WTC11 (cell line): ENCODE data around the gene IFI6. TPM values are rescaled to one million over a fixed set of nuclear protein-coding genes. Genes with fewer than 3 reads are reported as not detected.

Experiments used
- ATAC-seq: fragments of 200-7000 bp; cut with Tn5 transposase; 2 replicates; pipeline ENCODE4 v1.10.0; 2021; ENCODE audit warnings: mild to moderate bottlenecking, moderate library complexity
- CTCF ChIA-PET: fragments of 300-600 bp; sonication (Branson Sonifier 250); formaldehyde crosslinking; loops from one replicate; lab custom pipeline; 2021; ENCODE audit warnings: antibody characterized with exemption; lab: Charles Lee
- POLR2A ChIA-PET: fragments of 350-600 bp; sonication (Branson Sonifier 250); formaldehyde crosslinking; loops from one replicate; lab custom pipeline; 2021; ENCODE audit warnings: antibody characterized with exemption; lab: Charles Lee
- DNase-seq: peaks from one replicate; pipeline ENCODE4 v3.0.0; 2021; ENCODE audit warnings: low spot score
- H3K27ac Mint-ChIP-seq: 2 replicates; pipeline ENCODE4 v1.8.0; 2021; ENCODE audit warnings: mixed read lengths
- H3K27me3 Mint-ChIP-seq: 2 replicates; pipeline ENCODE4 v1.8.0; 2021; ENCODE audit warnings: low read depth, mild to moderate bottlenecking, moderate library complexity, mixed read lengths
- H3K36me3 Mint-ChIP-seq: 2 replicates; pipeline ENCODE4 v1.8.0; 2021; ENCODE audit warnings: mixed read lengths
- H3K4me1 Mint-ChIP-seq: 2 replicates; pipeline ENCODE4 v1.8.0; 2022; ENCODE audit warnings: mixed read lengths
- H3K4me3 Mint-ChIP-seq: 2 replicates; pipeline ENCODE4 v1.8.0; 2021; ENCODE audit warnings: mild to moderate bottlenecking, moderate library complexity, mixed read lengths
- H3K9me3 Mint-ChIP-seq: 2 replicates; pipeline ENCODE4 v1.8.0; 2021; ENCODE audit warnings: mixed read lengths
- CREB1 ChIP-seq: sonication (generic); formaldehyde crosslinking; IDR thresholded peaks from 2 replicates; pipeline ENCODE4 v1.8.0; 2023; ENCODE audit warnings: mild to moderate bottlenecking, missing genetic modification reagents
- FOXK1 ChIP-seq: sonication (generic); formaldehyde crosslinking; IDR thresholded peaks from 2 replicates; pipeline ENCODE4 v1.8.0; 2022; ENCODE audit warnings: mild to moderate bottlenecking, moderate library complexity, missing genetic modification reagents
- IRF2 ChIP-seq: sonication (generic); formaldehyde crosslinking; IDR thresholded peaks from 2 replicates; pipeline ENCODE4 v1.8.0; 2022; ENCODE audit warnings: low read depth, missing genetic modification reagents, borderline replicate concordance
- NFATC4 ChIP-seq: fragments of 250-450 bp; sonication (Bioruptor Pico); IDR thresholded peaks from 2 replicates; pipeline ENCODE4 v1.9.0; 2021; ENCODE audit warnings: mild to moderate bottlenecking
- NR1H2 ChIP-seq: sonication (generic); formaldehyde crosslinking; IDR thresholded peaks from 2 replicates; pipeline ENCODE4 v1.9.0; 2021; ENCODE audit warnings: mild to moderate bottlenecking, moderate library complexity, missing genetic modification reagents
- NR2C2 ChIP-seq: sonication (generic); formaldehyde crosslinking; IDR thresholded peaks from 2 replicates; pipeline ENCODE4 v1.8.0; 2022; ENCODE audit warnings: mild to moderate bottlenecking, missing genetic modification reagents
- SMAD3 ChIP-seq: sonication (generic); formaldehyde crosslinking; IDR thresholded peaks from 2 replicates; pipeline ENCODE4 v1.8.0; 2022; ENCODE audit warnings: missing genetic modification reagents, mild to moderate bottlenecking, borderline replicate concordance
- ZNF138 ChIP-seq: sonication (generic); formaldehyde crosslinking; conservative IDR thresholded peaks from 2 replicates; pipeline ENCODE4 v1.8.1; 2022; ENCODE audit warnings: mild to moderate bottlenecking, moderate library complexity, missing genetic modification reagents
- ZNF416 ChIP-seq: fragments of 250-450 bp; sonication (Bioruptor Pico); IDR thresholded peaks from 2 replicates; pipeline ENCODE4 v1.9.0; 2021; ENCODE audit warnings: mild to moderate bottlenecking, inconsistent platforms
- total RNA-seq: library from RNA; stranded (reverse); gene quantifications from 3 replicates; pipeline ENCODE4 v1.2.3, GENCODE V29; 2021
- TF ChIP-seq, protein P1 (sequence below): fragments of 250-450 bp; sonication (Bioruptor Pico); IDR thresholded peaks from 2 replicates; pipeline ENCODE4 v2.1.2; 2022; ENCODE audit warnings: mild to moderate bottlenecking, moderate library complexity
- TF ChIP-seq, protein P2 (sequence below): fragments of 200-600 bp; IDR thresholded peaks from 2 replicates; pipeline ENCODE4 v1.8.0; 2022; ENCODE audit warnings: antibody characterized with exemption
- TF ChIP-seq, protein P3 (sequence below): sonication (generic); formaldehyde crosslinking; conservative IDR thresholded peaks from 2 replicates; pipeline ENCODE4 v1.8.1; 2023; ENCODE audit warnings: mild to moderate bottlenecking, low read depth, missing genetic modification reagents, moderate library complexity
- TF ChIP-seq, protein P4 (sequence below): sonication (generic); formaldehyde crosslinking; conservative IDR thresholded peaks from 2 replicates; pipeline ENCODE4 v1.8.1; 2022; ENCODE audit warnings: mild to moderate bottlenecking, missing genetic modification reagents
- TF ChIP-seq, protein P5 (sequence below): sonication (generic); formaldehyde crosslinking; IDR thresholded peaks from 2 replicates; pipeline ENCODE4 v1.8.1; 2022; ENCODE audit warnings: low read depth, mild to moderate bottlenecking, moderate library complexity, missing genetic modification reagents, borderline replicate concordance
- TF ChIP-seq, protein P6 (sequence below): fragments of 250-450 bp; sonication (Bioruptor Pico); conservative IDR thresholded peaks from 2 replicates; pipeline ENCODE4 v1.9.0; 2021; ENCODE audit warnings: mild to moderate bottlenecking
- TF ChIP-seq, protein P7 (sequence below): sonication (generic); formaldehyde crosslinking; IDR thresholded peaks from 2 replicates; pipeline ENCODE4 v1.8.0; 2022; ENCODE audit warnings: mild to moderate bottlenecking, missing genetic modification reagents
- TF ChIP-seq, protein P8 (sequence below): sonication (generic); formaldehyde crosslinking; IDR thresholded peaks from 2 replicates; pipeline ENCODE4 v1.8.1; 2022; ENCODE audit warnings: missing genetic modification reagents, borderline replicate concordance
- TF ChIP-seq, protein P9 (sequence below): sonication (generic); formaldehyde crosslinking; IDR thresholded peaks from 2 replicates; pipeline ENCODE4 v1.8.0; 2023; ENCODE audit warnings: missing genetic modification reagents

The IFI6 gene
- total RNA-seq, 1 experiment from 2014 or later, result 4.5 TPM

DNA sequence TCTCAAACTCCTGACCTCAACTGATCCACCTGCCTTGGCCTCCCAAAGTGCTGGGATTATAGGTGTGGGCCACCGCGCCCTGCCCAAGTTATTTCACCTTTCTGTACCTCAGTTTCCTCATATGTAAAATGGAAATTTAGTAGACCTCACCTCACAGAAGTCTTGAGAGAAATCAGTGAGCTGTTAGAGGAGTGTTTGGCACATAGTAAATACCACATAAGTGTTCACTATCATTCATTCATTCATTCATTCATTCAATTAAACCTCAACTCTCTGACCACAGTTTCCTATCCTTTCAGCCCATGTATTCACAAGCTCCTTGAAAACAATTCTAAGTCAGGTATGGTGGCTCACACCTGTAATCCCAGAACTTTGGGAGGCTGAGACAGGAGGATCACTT, 33.2 kb downstream of the IFI6 start (continued):
- TF ChIP-seq NFATC4 (no peak), FOXK1 (CRISPR knock-in tag) (no peak), CREB1 (CRISPR knock-in tag) (no peak)
- TF ChIP-seq, protein P1, sequence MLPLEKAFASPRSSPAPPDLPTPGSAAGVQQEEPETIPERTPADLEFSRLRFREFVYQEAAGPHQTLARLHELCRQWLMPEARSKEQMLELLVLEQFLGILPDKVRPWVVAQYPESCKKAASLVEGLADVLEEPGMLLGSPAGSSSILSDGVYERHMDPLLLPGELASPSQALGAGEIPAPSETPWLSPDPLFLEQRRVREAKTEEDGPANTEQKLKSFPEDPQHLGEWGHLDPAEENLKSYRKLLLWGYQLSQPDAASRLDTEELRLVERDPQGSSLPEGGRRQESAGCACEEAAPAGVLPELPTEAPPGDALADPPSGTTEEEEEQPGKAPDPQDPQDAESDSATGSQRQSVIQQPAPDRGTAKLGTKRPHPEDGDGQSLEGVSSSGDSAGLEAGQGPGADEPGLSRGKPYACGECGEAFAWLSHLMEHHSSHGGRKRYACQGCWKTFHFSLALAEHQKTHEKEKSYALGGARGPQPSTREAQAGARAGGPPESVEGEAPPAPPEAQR, result no peak
- TF ChIP-seq, protein P2, sequence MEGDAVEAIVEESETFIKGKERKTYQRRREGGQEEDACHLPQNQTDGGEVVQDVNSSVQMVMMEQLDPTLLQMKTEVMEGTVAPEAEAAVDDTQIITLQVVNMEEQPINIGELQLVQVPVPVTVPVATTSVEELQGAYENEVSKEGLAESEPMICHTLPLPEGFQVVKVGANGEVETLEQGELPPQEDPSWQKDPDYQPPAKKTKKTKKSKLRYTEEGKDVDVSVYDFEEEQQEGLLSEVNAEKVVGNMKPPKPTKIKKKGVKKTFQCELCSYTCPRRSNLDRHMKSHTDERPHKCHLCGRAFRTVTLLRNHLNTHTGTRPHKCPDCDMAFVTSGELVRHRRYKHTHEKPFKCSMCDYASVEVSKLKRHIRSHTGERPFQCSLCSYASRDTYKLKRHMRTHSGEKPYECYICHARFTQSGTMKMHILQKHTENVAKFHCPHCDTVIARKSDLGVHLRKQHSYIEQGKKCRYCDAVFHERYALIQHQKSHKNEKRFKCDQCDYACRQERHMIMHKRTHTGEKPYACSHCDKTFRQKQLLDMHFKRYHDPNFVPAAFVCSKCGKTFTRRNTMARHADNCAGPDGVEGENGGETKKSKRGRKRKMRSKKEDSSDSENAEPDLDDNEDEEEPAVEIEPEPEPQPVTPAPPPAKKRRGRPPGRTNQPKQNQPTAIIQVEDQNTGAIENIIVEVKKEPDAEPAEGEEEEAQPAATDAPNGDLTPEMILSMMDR, result no peak
- TF ChIP-seq, all 79 proteins: peak for 0

DNA sequence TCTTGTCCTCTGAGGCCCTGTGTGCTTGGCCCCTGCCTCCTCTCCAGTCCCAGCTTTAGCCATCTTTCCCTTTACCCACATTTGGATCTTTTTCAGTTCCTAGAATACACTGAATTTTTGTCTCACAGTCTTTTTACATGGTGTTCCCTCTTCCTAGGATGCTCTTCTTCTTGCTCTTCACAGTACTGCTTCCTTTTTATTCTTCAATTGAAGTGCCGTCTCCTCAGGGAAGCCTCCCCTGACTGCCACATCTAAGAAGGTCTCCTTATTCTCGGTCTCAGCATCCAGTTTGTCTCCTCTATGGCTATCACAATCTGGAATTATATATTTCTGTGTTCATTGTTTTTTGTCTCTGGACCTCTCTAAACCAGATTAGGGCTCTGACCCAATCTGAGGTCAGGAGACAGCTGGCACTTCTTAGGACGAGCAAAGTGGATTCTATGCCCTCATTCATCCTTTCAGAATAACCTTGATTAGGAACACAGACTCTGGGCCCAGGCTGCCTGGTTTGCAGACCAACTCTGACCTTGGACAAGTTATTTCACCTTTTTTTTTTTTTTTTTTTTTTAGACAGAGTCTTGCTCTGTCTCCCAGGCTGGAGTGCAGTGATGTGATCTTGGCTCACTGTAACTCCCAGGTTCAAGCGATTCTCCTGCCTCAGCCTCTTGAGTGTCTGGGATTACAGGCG, 33.8 kb downstream of the IFI6 start:
- no peaks in the 10 kb centered on the region for H3K9me3 Mint-ChIP-seq
- H3K27ac Mint-ChIP-seq, result no peak overlapping the region
- DNase-seq (no peak), ATAC-seq (no peak)
- peaks cover 33% of the 10 kb centered on the region for H3K27me3 Mint-ChIP-seq
- CTCF ChIA-PET, result interaction anchor here (1.4 kb wide), 1 partner anchor 25 kb away, joined by 5 read pairs; no protein-coding TSS in a partner anchor
- peaks cover 5% of the 10 kb centered on the region; the same call in 1 of the 2 replicates for H3K4me1 Mint-ChIP-seq
- H3K36me3 Mint-ChIP-seq, result no peaks in the 10 kb centered on the region
- no peak overlapping the region for H3K4me3 Mint-ChIP-seq
- TF ChIP-seq ZNF416 (CRISPR knock-in tag) (no peak), SMAD3 (CRISPR knock-in tag) (no peak), CREB1 (CRISPR knock-in tag) (no peak), NR2C2 (no peak), IRF2 (CRISPR knock-in tag) (no peak)
- TF ChIP-seq, protein P3, sequence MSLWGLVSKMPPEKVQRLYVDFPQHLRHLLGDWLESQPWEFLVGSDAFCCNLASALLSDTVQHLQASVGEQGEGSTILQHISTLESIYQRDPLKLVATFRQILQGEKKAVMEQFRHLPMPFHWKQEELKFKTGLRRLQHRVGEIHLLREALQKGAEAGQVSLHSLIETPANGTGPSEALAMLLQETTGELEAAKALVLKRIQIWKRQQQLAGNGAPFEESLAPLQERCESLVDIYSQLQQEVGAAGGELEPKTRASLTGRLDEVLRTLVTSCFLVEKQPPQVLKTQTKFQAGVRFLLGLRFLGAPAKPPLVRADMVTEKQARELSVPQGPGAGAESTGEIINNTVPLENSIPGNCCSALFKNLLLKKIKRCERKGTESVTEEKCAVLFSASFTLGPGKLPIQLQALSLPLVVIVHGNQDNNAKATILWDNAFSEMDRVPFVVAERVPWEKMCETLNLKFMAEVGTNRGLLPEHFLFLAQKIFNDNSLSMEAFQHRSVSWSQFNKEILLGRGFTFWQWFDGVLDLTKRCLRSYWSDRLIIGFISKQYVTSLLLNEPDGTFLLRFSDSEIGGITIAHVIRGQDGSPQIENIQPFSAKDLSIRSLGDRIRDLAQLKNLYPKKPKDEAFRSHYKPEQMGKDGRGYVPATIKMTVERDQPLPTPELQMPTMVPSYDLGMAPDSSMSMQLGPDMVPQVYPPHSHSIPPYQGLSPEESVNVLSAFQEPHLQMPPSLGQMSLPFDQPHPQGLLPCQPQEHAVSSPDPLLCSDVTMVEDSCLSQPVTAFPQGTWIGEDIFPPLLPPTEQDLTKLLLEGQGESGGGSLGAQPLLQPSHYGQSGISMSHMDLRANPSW (CRISPR knock-in tag), result no peak
- TF ChIP-seq, protein P4, sequence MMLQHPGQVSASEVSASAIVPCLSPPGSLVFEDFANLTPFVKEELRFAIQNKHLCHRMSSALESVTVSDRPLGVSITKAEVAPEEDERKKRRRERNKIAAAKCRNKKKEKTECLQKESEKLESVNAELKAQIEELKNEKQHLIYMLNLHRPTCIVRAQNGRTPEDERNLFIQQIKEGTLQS (CRISPR knock-in tag), result no peak
- POLR2A ChIA-PET, result interaction anchor here (0.5 kb wide), 1 partner anchor 120 kb away, joined by 3 read pairs; no protein-coding TSS in a partner anchor

DNA sequence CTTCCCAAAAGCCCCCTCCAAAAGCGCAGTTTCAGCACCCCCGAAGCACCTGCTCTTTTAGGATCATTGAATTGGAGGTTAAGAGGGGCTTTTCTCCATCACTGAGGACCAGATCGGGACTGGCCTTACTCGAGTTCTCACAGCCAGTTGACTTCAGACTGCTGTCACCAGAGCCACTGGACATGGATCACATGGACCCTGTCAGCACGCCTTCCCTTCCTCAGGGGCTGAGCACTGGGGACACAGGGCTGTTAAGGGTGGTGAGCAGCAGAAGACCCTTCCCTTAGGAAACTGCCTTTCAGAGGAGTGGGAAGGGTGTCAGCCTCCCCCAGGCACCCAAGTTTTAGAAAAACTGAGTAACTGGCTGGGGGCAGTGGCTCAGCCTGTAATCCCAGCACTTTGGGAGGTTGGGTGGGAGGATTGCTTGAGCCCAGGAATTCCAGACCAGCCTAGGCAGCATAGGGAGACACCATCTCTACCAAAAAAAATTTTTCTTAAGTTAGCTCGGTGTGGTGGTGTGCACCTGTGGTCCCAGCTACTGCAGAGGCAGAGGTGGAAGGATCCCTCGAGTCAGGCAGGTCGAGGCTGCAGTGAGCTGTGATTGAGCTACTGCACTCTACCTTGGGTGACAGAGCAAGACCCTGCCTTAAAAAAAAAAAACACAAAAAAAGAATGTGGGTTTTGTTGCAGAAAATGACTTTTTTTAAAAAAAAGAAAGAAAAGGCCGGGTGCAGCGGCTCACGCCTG, 36.4 kb downstream of the IFI6 start:
- CTCF ChIA-PET, result no interaction called here
- H3K4me3 Mint-ChIP-seq, result peak overlapping the region; percentile 53
- no peak overlapping the region for H3K27ac Mint-ChIP-seq
- H3K27me3 Mint-ChIP-seq, result peaks cover 46% of the 10 kb centered on the region
- POLR2A ChIA-PET, result no interaction called here
- ATAC-seq, result no peak
- peaks cover 16% of the 10 kb centered on the region for H3K4me1 Mint-ChIP-seq
- H3K9me3 Mint-ChIP-seq, result no peaks in the 10 kb centered on the region
- no peaks in the 10 kb centered on the region for H3K36me3 Mint-ChIP-seq
- DNase-seq, result no peak
- TF ChIP-seq, protein P5, sequence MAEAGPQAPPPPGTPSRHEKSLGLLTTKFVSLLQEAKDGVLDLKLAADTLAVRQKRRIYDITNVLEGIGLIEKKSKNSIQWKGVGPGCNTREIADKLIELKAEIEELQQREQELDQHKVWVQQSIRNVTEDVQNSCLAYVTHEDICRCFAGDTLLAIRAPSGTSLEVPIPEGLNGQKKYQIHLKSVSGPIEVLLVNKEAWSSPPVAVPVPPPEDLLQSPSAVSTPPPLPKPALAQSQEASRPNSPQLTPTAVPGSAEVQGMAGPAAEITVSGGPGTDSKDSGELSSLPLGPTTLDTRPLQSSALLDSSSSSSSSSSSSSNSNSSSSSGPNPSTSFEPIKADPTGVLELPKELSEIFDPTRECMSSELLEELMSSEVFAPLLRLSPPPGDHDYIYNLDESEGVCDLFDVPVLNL, result no peak
- no peak for TF ChIP-seq NR1H2 (CRISPR knock-in tag)
- TF ChIP-seq, protein P6, sequence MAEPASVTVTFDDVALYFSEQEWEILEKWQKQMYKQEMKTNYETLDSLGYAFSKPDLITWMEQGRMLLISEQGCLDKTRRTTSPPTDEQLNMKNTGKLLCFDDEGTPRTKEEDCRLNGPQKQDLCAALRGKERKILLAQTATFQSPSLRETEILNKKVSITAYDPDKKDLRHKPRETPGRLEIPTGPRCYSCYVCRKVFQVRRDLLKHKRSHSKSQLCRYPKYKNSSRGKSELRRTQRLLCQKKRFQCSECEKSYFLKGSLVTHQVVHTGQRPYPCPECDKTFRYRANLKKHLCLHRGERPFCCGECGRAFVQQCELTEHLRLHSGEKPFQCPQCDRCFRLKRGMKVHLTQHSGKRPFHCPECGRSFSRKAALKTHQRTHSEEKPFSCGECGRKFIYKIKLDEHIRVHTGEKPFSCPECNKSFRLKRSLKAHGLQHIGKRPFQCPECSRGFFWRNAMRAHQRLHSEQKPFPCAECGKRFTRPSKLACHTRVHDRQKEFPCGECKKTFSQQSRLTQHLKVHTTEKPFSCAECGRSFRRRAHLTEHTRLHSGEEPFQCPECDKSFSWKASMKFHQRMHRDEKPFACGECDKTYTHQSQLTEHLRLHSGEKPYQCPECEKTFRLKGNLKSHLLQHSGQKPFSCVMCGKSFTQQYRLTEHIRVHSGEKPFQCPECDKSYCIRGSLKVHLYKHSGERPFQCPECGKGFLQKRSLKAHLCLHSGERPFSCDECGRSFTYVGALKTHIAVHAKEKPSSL (CRISPR knock-in tag), result no peak
- TF ChIP-seq, protein P7, sequence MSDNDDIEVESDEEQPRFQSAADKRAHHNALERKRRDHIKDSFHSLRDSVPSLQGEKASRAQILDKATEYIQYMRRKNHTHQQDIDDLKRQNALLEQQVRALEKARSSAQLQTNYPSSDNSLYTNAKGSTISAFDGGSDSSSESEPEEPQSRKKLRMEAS (CRISPR knock-in tag), result no peak
- TF ChIP-seq, protein P8, sequence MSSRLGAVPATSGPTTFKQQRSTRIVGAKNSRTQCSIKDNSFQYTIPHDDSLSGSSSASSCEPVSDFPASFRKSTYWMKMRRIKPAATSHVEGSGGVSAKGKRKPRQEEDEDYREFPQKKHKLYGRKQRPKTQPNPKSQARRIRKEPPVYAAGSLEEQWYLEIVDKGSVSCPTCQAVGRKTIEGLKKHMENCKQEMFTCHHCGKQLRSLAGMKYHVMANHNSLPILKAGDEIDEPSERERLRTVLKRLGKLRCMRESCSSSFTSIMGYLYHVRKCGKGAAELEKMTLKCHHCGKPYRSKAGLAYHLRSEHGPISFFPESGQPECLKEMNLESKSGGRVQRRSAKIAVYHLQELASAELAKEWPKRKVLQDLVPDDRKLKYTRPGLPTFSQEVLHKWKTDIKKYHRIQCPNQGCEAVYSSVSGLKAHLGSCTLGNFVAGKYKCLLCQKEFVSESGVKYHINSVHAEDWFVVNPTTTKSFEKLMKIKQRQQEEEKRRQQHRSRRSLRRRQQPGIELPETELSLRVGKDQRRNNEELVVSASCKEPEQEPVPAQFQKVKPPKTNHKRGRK (CRISPR knock-in tag), result no peak
- TF ChIP-seq, protein P9, sequence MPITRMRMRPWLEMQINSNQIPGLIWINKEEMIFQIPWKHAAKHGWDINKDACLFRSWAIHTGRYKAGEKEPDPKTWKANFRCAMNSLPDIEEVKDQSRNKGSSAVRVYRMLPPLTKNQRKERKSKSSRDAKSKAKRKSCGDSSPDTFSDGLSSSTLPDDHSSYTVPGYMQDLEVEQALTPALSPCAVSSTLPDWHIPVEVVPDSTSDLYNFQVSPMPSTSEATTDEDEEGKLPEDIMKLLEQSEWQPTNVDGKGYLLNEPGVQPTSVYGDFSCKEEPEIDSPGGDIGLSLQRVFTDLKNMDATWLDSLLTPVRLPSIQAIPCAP (CRISPR knock-in tag), result no peak
- no peak for TF ChIP-seq ZNF138 (CRISPR knock-in tag)
